Liver (tissue), 3 donors: Measurements from ENCODE around the gene KCNQ4.

ENCODE experiments used
- HNF4A ChIP-seq, 2 donors: conservative IDR thresholded peaks; 2 replicates each; pipeline ENCODE4 v1.6.1; 2016; ENCODE audit warnings: antibody characterized with exemption in 2 of 2, mild to moderate bottlenecking in 2 of 2
- JUND ChIP-seq, 2 donors: IDR thresholded peaks; 2 replicates each; pipeline ENCODE4 v1.6.1; 2016; ENCODE audit warnings: antibody characterized with exemption in 2 of 2
- SP1 ChIP-seq: IDR thresholded peaks from 2 replicates; pipeline ENCODE4 v1.6.1; 2018; ENCODE audit warnings: antibody characterized with exemption, mild to moderate bottlenecking
- TAF1 ChIP-seq: conservative IDR thresholded peaks from 2 replicates; pipeline ENCODE4 v1.6.1; 2016; ENCODE audit warnings: antibody characterized with exemption, mild to moderate bottlenecking
- TF ChIP-seq, protein P1 (sequence below): fragments of 150-350 bp; IDR thresholded peaks from 2 replicates; pipeline ENCODE4 v1.5.1; 2017; ENCODE audit warnings: improper control_type of control experiment, low read depth, low read length; ENCODE audit not compliant: missing input control
- TF ChIP-seq, protein P2 (sequence below): IDR thresholded peaks from 2 replicates; pipeline ENCODE4 v1.6.1; 2016; ENCODE audit warnings: antibody characterized with exemption
- TF ChIP-seq, protein P3 (sequence below): IDR thresholded peaks from 2 replicates; pipeline ENCODE4 v1.6.1; 2016; ENCODE audit warnings: antibody characterized with exemption, mild to moderate bottlenecking
- donor health status: healthy.
- donor health status: healthy.

DNA sequence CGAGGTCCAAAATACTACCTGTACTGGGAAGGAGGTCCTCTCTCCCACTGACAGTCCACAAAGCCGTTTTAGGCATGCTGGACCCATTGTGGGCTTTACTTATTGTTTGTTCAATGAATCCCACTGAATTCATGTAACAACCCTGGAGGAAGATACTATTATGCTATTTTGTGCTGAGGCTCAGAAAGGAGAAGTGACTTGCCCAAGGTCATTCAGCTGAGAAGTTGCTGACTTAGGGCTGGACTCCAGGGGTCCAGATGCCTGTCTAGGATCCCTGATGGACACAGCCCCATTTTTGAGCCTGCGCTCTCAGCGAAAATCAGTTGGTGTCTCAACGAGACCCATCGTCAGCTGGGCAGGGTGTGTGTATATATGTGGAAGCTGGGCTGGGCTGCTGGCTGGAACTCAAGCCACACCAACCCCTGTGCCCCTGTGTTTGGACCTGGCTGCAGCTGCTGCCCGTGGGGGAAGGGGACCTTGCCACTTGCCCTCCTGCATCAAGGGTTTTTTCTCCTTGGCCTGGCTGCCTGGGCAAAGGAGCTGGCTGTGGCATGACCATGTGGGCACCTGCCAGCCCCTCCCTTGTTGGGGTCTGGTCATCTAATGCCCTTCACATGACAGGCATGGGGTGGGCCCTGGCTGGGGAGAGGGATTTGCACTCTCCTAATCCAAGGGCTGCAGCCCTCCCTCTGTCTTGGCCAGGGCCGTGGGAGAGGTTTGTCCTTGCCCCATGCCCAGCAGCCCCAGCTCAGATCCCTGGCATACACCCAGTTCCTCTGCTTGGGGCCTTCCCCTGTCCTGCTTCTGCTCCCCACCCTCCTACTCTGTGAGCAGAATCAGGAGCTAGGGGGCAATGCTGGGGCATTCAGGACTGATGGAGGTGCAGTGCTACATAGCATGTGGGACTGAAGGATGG, 15.0 kb downstream of the KCNQ4 start:
- TF ChIP-seq, protein P1, sequence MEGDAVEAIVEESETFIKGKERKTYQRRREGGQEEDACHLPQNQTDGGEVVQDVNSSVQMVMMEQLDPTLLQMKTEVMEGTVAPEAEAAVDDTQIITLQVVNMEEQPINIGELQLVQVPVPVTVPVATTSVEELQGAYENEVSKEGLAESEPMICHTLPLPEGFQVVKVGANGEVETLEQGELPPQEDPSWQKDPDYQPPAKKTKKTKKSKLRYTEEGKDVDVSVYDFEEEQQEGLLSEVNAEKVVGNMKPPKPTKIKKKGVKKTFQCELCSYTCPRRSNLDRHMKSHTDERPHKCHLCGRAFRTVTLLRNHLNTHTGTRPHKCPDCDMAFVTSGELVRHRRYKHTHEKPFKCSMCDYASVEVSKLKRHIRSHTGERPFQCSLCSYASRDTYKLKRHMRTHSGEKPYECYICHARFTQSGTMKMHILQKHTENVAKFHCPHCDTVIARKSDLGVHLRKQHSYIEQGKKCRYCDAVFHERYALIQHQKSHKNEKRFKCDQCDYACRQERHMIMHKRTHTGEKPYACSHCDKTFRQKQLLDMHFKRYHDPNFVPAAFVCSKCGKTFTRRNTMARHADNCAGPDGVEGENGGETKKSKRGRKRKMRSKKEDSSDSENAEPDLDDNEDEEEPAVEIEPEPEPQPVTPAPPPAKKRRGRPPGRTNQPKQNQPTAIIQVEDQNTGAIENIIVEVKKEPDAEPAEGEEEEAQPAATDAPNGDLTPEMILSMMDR: no peak
- TF ChIP-seq HNF4A (conservative IDR thresholded peaks at IDR 0.05) (no peak), JUND (IDR thresholded peaks at IDR 0.05) (no peak), SP1 (no peak), TAF1 (no peak)
- TF ChIP-seq, protein P2, sequence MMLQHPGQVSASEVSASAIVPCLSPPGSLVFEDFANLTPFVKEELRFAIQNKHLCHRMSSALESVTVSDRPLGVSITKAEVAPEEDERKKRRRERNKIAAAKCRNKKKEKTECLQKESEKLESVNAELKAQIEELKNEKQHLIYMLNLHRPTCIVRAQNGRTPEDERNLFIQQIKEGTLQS: no peak
- TF ChIP-seq, protein P3, sequence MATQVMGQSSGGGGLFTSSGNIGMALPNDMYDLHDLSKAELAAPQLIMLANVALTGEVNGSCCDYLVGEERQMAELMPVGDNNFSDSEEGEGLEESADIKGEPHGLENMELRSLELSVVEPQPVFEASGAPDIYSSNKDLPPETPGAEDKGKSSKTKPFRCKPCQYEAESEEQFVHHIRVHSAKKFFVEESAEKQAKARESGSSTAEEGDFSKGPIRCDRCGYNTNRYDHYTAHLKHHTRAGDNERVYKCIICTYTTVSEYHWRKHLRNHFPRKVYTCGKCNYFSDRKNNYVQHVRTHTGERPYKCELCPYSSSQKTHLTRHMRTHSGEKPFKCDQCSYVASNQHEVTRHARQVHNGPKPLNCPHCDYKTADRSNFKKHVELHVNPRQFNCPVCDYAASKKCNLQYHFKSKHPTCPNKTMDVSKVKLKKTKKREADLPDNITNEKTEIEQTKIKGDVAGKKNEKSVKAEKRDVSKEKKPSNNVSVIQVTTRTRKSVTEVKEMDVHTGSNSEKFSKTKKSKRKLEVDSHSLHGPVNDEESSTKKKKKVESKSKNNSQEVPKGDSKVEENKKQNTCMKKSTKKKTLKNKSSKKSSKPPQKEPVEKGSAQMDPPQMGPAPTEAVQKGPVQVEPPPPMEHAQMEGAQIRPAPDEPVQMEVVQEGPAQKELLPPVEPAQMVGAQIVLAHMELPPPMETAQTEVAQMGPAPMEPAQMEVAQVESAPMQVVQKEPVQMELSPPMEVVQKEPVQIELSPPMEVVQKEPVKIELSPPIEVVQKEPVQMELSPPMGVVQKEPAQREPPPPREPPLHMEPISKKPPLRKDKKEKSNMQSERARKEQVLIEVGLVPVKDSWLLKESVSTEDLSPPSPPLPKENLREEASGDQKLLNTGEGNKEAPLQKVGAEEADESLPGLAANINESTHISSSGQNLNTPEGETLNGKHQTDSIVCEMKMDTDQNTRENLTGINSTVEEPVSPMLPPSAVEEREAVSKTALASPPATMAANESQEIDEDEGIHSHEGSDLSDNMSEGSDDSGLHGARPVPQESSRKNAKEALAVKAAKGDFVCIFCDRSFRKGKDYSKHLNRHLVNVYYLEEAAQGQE: no peak
